Jurkat, Clone E6-1 (cell line): ENCODE data around the gene DUS4L. TPM values are rescaled to one million over a fixed set of nuclear protein-coding genes. Genes with fewer than 3 reads are reported as not detected.
"Not testable (repeated sequence)": the region's sequence is repeated elsewhere in the genome, so short reads cannot be mapped to it uniquely, and the experiment has no call there.

ENCODE experiments used
- DNase-seq: peaks from one replicate; pipeline ENCODE4 v3.0.0-alpha.2; 2011; ENCODE audit warnings: low read depth, low spot score
- H3K4me3 ChIP-seq: 2 replicates; pipeline ENCODE4 v1.5.1; 2011; ENCODE audit warnings: mild to moderate bottlenecking, low read length, control low read depth, moderate library complexity
- polyA plus RNA-seq: library from polyadenylated mRNA; unstranded; fragments of >200 nt; gene quantifications from one replicate; pipeline ENCODE4 v1.2.1, GENCODE V29; 2012; ENCODE audit warnings: missing spikeins; ENCODE audit not compliant: insufficient read length, insufficient read depth

DUS4L gene, protein sequence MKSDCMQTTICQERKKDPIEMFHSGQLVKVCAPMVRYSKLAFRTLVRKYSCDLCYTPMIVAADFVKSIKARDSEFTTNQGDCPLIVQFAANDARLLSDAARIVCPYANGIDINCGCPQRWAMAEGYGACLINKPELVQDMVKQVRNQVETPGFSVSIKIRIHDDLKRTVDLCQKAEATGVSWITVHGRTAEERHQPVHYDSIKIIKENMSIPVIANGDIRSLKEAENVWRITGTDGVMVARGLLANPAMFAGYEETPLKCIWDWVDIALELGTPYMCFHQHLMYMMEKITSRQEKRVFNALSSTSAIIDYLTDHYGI
- 14.8 TPM for polyA plus RNA-seq

- H3K4me3 ChIP-seq, result peak within 1 kb of the TSS; percentile 77
- peak; percentile 68 for DNase-seq
Measured at GRCh38 chr7:107563775-107564552, at the start of gene DUS4L, which contains the start of gene COG5. Gene DUS4L (plus strand): TSS chr7:107563971. CDS start chr7:107567071, 3,100 bp downstream. Gene COG5 (minus strand): TSS chr7:107563920. CDS start chr7:107563896, 24 bp downstream.

DNA sequence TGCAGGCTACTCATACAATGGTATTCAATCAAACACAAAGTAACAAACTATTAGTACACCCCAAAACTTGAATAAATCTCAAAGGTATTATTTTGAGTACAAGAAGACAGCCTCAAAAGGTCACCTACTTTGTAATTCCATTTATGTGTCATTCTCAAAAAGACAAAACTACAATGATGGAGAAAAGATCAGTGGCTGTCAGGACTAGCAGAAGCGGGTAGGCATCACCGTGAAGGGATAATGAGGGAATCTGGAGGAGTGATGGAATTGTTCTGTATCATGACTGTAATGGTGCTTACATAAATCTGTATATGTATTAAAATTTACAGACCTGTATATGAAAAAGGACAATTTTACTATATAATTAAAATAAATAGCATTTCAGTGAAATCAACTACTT, 37.1 kb upstream of the DUS4L start:
- DNase-seq, result no peak
- no peak overlapping the region for H3K4me3 ChIP-seq

DNA sequence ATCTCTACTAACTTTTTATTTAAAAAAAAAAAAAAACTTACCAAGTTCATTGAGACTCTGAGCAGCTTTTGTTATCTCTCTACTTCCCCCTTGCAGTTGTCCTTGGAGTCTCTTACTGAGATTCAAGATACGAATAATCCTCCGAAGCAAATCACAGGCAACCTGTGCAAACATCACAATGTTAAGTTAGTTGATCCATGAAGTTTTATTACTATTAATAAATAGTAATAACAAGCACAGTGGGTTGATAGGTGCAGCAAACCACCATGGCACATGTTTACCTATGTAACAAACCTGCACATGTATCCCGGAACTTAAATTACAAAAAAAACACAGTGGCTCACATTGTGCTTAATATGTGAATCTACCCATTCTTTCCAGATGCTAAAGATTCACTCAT, 36.6 kb upstream of the DUS4L start:
- no peak for DNase-seq
- H3K4me3 ChIP-seq, result no peak overlapping the region

- no peak overlapping the region for H3K4me3 ChIP-seq
- no peak for DNase-seq
Measured at GRCh38 chr7:107528461-107528860, 35.3 kb upstream of the DUS4L start.

DNA sequence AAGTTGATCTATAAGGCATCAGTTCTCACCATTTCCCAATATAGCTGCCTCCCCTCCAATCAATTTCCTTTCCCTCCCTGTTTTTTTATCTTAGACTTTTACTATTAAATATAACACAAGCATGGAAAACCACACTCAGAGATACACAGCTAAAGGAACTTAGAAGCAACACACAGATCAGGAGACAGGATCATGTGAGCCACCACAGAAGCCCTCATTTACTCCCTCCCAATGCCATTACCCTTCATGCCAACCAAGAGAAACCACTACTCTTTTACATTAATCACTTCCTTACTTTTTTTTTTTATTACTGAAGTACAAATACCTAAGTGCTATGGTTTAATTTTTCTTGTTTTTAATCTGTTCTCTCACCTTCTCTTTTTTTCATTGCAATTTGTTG, 33.0 kb upstream of the DUS4L start:
- H3K4me3 ChIP-seq, result no peak overlapping the region
- DNase-seq, result no peak

- DNase-seq, result no peak
- no peak overlapping the region for H3K4me3 ChIP-seq
Measured at GRCh38 chr7:107534139-107534538, 29.6 kb upstream of the DUS4L start.

DNA sequence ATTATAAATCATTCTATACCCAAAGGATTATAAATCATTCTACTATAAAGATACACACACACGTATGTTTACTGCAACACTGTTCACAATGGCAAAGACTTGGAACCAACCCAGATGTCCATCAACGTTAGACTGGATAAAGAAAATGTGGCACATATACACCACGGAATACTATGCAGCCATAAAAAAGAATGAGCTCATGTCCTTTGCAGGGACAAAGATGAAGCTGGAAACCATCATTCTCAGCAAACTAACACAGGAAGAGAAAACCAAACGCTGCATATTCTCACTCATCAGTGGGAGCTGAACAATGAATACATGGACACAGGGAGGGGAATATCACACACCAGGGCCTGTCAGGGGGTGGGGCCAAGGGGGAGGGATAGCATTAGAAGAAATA, 26.5 kb upstream of the DUS4L start:
- H3K4me3 ChIP-seq, DNase-seq: not testable (repeated sequence)

DNA sequence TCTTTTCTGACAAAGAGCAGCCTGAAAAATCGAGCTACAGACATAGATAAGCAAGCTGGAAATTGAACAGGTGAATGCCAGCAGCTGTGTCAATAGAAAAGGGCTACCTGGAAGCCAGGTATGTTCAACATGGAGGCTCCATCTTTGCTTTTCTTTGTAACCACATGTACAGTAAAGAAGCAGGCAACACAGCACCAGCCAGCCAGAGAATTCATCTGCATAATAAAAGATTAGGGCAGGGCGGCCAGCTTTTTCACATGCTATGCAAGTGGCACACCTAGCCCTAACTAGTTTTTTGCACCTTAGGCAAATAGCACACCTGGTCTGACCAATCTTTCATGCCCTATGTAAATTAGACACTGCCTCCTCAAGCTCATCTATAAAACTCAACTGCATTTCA, 25.8 kb upstream of the DUS4L start:
- no peak overlapping the region for H3K4me3 ChIP-seq
- DNase-seq, result no peak

DNA sequence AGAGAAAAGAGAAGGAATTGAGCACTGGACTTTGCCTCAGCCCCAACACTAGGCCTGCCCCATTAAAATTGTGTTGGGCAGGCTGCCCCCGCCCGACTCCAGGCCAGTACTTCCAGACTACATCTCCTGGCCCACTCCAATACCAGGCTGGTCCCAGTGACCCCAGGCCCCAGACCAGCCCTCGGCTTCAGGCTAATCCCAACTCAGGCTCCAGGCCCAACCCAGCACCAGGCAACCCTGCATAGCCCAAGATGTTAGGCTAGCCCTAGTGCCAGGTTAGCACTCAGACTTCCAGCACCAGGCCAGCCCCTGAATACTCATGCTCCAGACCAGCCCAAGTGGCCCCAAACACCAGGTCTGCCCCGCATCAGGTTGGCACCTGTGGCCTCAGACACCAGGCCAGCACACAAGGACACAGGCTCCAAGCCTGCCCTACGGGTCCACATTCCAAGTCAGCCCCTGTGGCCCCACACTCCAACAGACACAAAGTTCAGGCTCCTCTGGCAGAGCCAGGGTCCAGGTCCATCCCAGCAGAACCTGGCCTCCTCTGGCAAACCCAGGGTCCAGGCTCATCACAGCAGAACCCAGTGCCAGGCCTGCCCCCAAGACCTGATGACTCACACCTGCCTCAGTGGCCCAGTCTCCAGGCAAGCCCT, 20.3 kb upstream of the DUS4L start:
- DNase-seq, result no peak

GRCh38 chr7:107544848-107545591, 18.8 kb upstream of the DUS4L start:
- no peak for DNase-seq

More for the DNA sequence above, 20.3 kb upstream of the DUS4L start:
- no peak overlapping the region for H3K4me3 ChIP-seq

DNA sequence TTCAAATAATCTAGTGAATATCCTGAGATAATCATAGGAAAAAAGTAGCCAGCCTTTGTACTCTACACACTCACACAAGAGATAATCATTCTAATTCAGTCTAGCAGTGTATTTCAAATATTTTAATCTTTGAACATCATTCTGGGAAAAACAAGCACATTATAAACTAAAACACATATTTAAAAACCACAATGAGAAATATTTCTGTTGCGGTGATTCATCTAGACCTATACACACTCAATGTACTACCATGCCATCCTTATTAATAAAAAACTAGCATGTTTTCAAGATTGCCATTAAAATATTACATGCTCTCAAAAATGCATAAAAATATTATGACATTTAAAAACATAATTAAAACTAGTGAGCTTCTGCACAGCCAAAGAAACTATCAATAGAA, 11.8 kb upstream of the DUS4L start:
- no peak overlapping the region for H3K4me3 ChIP-seq
- no peak for DNase-seq

More at GRCh38 chr7:107544848-107545591, 18.8 kb upstream of the DUS4L start:
- no peak overlapping the region for H3K4me3 ChIP-seq

DNA sequence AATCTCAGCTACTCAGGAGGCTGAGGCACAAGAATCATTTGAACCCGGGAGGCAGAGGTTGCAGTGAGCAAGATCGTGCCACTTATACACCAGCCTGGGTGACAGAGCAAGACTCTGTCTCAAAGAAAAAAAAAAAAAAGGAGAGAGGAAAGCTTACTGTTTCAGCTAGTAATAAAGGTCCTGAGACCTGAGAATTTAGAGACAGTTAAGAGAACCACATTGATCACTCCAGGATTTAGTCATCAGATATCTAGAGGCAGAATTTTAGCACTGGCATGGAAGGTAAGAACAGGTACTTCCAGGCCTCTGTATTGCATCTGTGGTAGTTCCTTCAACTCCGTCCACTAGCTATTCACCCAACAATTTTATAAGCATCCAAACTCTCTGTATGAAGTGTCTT, 7.9 kb upstream of the DUS4L start:
- H3K4me3 ChIP-seq, result no peak overlapping the region
- DNase-seq, result no peak

DNA sequence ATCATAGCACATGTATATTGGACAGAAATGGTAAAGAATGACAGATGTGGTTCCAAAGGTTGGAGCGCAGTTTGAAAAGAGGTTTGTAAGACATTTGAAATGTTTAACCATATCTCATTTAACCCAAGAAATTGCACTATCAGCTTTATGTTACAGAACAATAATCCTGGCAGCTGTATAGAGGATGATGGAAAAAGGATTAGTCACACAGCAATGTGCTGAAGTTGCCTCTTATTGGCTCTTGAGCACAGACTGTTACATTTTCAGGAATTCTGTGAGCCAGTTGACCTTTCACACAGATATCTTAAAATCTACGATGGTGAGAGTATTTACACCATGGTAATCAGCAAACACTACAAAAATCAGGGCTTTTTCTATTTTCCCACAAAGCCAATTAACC, 3.9 kb upstream of the DUS4L start:
- no peak for DNase-seq
- no peak overlapping the region for H3K4me3 ChIP-seq

GRCh38 chr7:107560898-107561516, 2.8 kb upstream of the DUS4L start:
- H3K4me3 ChIP-seq, result no peak overlapping the region
- peak; percentile 40 for DNase-seq

- peak overlapping the region; percentile 77 for H3K4me3 ChIP-seq
- DNase-seq, result no peak
Measured at GRCh38 chr7:107563081-107563774, 543 bp upstream of the DUS4L start.

- H3K4me3 ChIP-seq, result peak overlapping the region; percentile 77
- peak; percentile 63 for DNase-seq
Measured at GRCh38 chr7:107564553-107565298, 955 bp downstream of the DUS4L start.

DNA sequence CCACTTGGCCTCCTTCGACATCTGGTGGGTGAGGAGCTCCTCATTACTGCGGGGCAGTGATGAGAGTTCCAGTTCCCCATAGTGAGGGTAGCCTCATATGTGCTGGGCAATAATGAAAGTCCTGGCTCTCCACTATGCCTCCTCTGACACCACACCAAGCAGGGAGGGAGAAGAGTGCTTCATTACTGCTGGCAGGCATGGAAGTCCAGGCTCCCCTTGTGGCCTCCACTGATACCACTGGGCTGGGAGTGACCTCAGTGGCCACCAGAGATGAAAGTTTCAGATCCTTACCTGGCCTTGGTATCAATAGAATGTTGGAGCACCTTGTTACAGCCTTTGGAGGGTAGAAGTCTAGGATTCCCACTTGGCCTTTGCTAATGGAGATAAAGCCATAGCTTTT, 6.5 kb downstream of the DUS4L start:
- no peak overlapping the region for H3K4me3 ChIP-seq
- DNase-seq, result no peak

DNA sequence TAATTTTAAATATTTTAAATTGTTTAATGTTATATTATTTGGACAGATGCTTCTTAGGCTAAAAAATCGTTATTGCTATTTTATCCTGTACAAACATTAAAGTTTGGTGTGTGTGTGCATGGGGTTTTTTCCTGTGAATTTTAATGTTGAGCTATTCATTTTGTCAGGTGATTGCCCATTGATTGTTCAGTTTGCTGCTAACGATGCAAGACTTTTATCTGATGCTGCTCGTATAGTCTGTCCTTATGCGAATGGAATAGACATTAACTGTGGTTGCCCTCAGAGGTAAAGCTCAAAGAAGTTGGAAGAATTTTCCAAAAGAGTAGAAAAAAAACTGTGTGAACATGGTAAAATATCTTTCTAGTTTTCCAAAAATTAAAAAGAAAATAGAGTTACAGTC, 9.8 kb downstream of the DUS4L start:
- no peak overlapping the region for H3K4me3 ChIP-seq
- no peak for DNase-seq
